Kidney epithelial cell (primary cell): ENCODE results near the gene PARN. TPM values are rescaled to one million over a fixed set of nuclear protein-coding genes. Genes with fewer than 3 reads are reported as not detected.

Source experiments
- DNase-seq: peaks from one replicate; pipeline ENCODE4 v3.0.0-alpha.2; 2010; ENCODE audit warnings: low read depth
- H3K27me3 ChIP-seq: 2 replicates; pipeline ENCODE4 v1.6.0; 2011; ENCODE audit warnings: low read length; ENCODE audit not compliant: control insufficient read depth, insufficient read depth
- H3K36me3 ChIP-seq: 2 replicates; pipeline ENCODE4 v1.5.1; 2011; ENCODE audit warnings: low read length; ENCODE audit not compliant: control insufficient read depth, insufficient read depth
- H3K4me3 ChIP-seq: 2 replicates; pipeline ENCODE4 v1.5.1; 2011; ENCODE audit warnings: low read depth, mild to moderate bottlenecking, control low read depth, low read length
- CTCF ChIP-seq: IDR thresholded peaks from 2 replicates; pipeline ENCODE4 v1.5.1; 2011; ENCODE audit warnings: mild to moderate bottlenecking, moderate library complexity, low read length, control low read depth, inconsistent platforms; ENCODE audit not compliant: insufficient read depth, poor library complexity, severe bottlenecking
- total RNA-seq: library from RNA; depleted of rRNA; stranded (reverse); fragments of >200 nt; gene quantifications from 2 replicates; pipeline ENCODE4 v1.2.3, GENCODE V29; 2015

PARN gene
- total RNA-seq, 1 donor from 2014 or later = 28.0 TPM

GRCh38 chr16:14566599-14566998 lies 63.5 kb downstream of the PARN start:
- H3K27me3 ChIP-seq = no peaks in the 10 kb centered on the region
- H3K4me3 ChIP-seq = no peak overlapping the region
- no peak for DNase-seq
- TF ChIP-seq CTCF = no peak
- H3K36me3 ChIP-seq = no peaks in the 10 kb centered on the region

GRCh38 chr16:14565688-14566025 lies 64.4 kb downstream of the PARN start:
- Histone ChIP-seq H3K27me3 (no peaks in the 10 kb centered on the region), H3K36me3 (no peaks in the 10 kb centered on the region), H3K4me3 (no peak overlapping the region)
- DNase-seq = no peak
- no peak for TF ChIP-seq CTCF

- TF ChIP-seq CTCF = no peak
- Histone ChIP-seq H3K4me3 (no peak overlapping the region), H3K36me3 (no peaks in the 10 kb centered on the region), H3K27me3 (no peaks in the 10 kb centered on the region)
- DNase-seq = no peak
Measured at GRCh38 chr16:14564861-14565687, 65.0 kb downstream of the PARN start.

- DNase-seq = no peak
- no peak for TF ChIP-seq CTCF
- H3K27me3 ChIP-seq = no peaks in the 10 kb centered on the region
- H3K36me3 ChIP-seq = no peaks in the 10 kb centered on the region
- no peak overlapping the region for H3K4me3 ChIP-seq
Measured at GRCh38 chr16:14564323-14564722, 65.7 kb downstream of the PARN start.

GRCh38 chr16:14562691-14563491 lies 67.2 kb downstream of the PARN start:
- Histone ChIP-seq H3K4me3 (no peak overlapping the region), H3K27me3 (no peaks in the 10 kb centered on the region), H3K36me3 (no peaks in the 10 kb centered on the region)
- TF ChIP-seq CTCF = no peak
- no peak for DNase-seq
